ENCODE results near the gene BRAF. TPM values are rescaled to one million over a fixed set of nuclear protein-coding genes. Genes with fewer than 3 reads are reported as not detected.
"Not testable (repeated sequence)": the region's sequence is repeated elsewhere in the genome, so short reads cannot be mapped to it uniquely, and the experiment has no call there.

Gene BRAF
- total RNA-seq, 4 donors from 2014 or later = 34.0 to 50.7 (median 36.8) TPM

GRCh38 chr7:140678816-140679130 is 246.0 kb downstream of the BRAF start:
- intact Hi-C loops (cut with DNase I) = loop anchor here (10.0 kb wide), 1 partner anchor 284 kb away; the partner anchor contains the start of gene SLC37A3
- H3K4me1 ChIP-seq = peaks cover 21 to 30% (median 25%) of the 10 kb centered on the region in 4 donors
- TF ChIP-seq EP300 (IDR thresholded peaks at IDR 0.05) (no peak), CTCF (IDR thresholded peaks at IDR 0.05) (no peak), POLR2AphosphoS5 (IDR thresholded peaks at IDR 0.05) (no peak), POLR2A (IDR thresholded peaks at IDR 0.05; ENCODE audit: low read depth) (no peak)
- H3K4me3 ChIP-seq = no peak overlapping the region
- H3K36me3 ChIP-seq = peaks cover 18 to 71% (median 56%) of the 10 kb centered on the region in 4 donors
- H3K27ac ChIP-seq (replicated peaks in 1 of 4) = no peak overlapping the region
- no peak for DNase-seq (ENCODE audit: extremely low spot score)
- 99% methylated on average over 7 of the region's 7 CpGs for WGBS
- no peaks in the 10 kb centered on the region for H3K9me3 ChIP-seq
- no peaks in the 10 kb centered on the region for H3K27me3 ChIP-seq

GRCh38 chr7:140678081-140678815 is 246.5 kb downstream of the BRAF start:
- H3K27ac ChIP-seq (replicated peaks in 1 of 4) = no peak overlapping the region
- 98% methylated on average over 20 of the region's 20 CpGs for WGBS
- peaks cover 23 to 36% (median 30%) of the 10 kb centered on the region in 4 donors for H3K4me1 ChIP-seq
- DNase-seq (ENCODE audit: extremely low spot score) = no peak
- H3K9me3 ChIP-seq = no peaks in the 10 kb centered on the region
- H3K36me3 ChIP-seq = peaks cover 16 to 65% (median 51%) of the 10 kb centered on the region in 4 donors
- intact Hi-C loops (cut with DNase I) = loop anchor here (10.0 kb wide), 1 partner anchor 283 kb away; the partner anchor contains the start of gene SLC37A3
- H3K27me3 ChIP-seq = no peaks in the 10 kb centered on the region
- TF ChIP-seq POLR2A (IDR thresholded peaks at IDR 0.05; ENCODE audit: low read depth) = no peak
- no peak for TF ChIP-seq EP300 (IDR thresholded peaks at IDR 0.05)
- no peak for TF ChIP-seq POLR2AphosphoS5 (IDR thresholded peaks at IDR 0.05)
- TF ChIP-seq CTCF (IDR thresholded peaks at IDR 0.05) = no peak
- no peak overlapping the region for H3K4me3 ChIP-seq

DNA sequence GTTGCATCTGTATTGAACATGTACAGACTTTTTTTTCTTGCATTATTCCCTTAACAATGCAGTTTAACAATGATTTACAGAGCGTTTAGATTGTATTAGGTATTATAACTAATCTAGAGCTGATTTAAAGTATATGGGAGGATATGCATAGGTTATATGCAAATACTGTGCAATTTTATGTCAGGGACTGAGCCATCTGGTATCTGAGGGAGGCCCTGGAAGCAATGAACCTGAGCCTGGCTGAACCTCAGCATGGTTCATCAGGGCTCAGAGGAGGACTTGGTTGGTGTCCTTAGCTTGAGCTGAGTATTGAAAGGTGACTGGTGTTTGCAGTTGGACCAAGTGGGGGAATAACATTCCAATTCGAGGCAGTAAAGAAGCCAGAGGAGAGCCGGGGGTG is 247.2 kb downstream of the BRAF start:
- intact Hi-C loops (cut with DNase I) = loop anchor here (10.0 kb wide), 1 partner anchor 283 kb away; the partner anchor contains the start of gene SLC37A3
- Histone ChIP-seq H3K4me1 (peaks cover 24 to 40% (median 33%) of the 10 kb centered on the region in 4 donors), H3K27me3 (no peaks in the 10 kb centered on the region), H3K9me3 (no peaks in the 10 kb centered on the region), H3K36me3 (peaks cover 13 to 60% (median 48%) of the 10 kb centered on the region in 4 donors), H3K4me3 (no peak overlapping the region), H3K27ac (replicated peaks in 1 of 4) (no peak overlapping the region)
- 92% methylated on average over 3 of the region's 3 CpGs for WGBS
- TF ChIP-seq POLR2A (IDR thresholded peaks at IDR 0.05; ENCODE audit: low read depth) = no peak
- no peak for TF ChIP-seq EP300 (IDR thresholded peaks at IDR 0.05)
- TF ChIP-seq CTCF (IDR thresholded peaks at IDR 0.05) = no peak
- DNase-seq (ENCODE audit: extremely low spot score) = no peak

- intact Hi-C loops (cut with DNase I) = loop anchor here (10.0 kb wide), 1 partner anchor 282 kb away; the partner anchor contains the start of gene SLC37A3
- H3K36me3 ChIP-seq = peaks cover 10 to 56% (median 44%) of the 10 kb centered on the region in 4 donors
- H3K4me3 ChIP-seq; H3K27ac ChIP-seq (replicated peaks in 1 of 4); DNase-seq (ENCODE audit: extremely low spot score); H3K27me3 ChIP-seq; H3K9me3 ChIP-seq: not testable (repeated sequence)
- WGBS = 96% methylated on average over 11 of the region's 11 CpGs
- H3K4me1 ChIP-seq = peaks cover 28 to 45% (median 38%) of the 10 kb centered on the region in 4 donors
Observed at GRCh38 chr7:140676956-140677355, 247.8 kb downstream of the BRAF start.

GRCh38 chr7:140676306-140676705 is 248.4 kb downstream of the BRAF start:
- H3K4me3 ChIP-seq = no peak overlapping the region
- H3K4me1 ChIP-seq = peaks cover 28 to 48% (median 40%) of the 10 kb centered on the region in 4 donors
- H3K27ac ChIP-seq (replicated peaks in 1 of 4) = no peak overlapping the region
- H3K36me3 ChIP-seq = peaks cover 10 to 49% (median 37%) of the 10 kb centered on the region in 4 donors
- no peak for DNase-seq (ENCODE audit: extremely low spot score)
- no peaks in the 10 kb centered on the region for H3K9me3 ChIP-seq
- TF ChIP-seq CTCF (IDR thresholded peaks at IDR 0.05) (no peak), POLR2A (IDR thresholded peaks at IDR 0.05; ENCODE audit: low read depth) (no peak), EP300 (IDR thresholded peaks at IDR 0.05) (no peak), POLR2AphosphoS5 (IDR thresholded peaks at IDR 0.05) (no peak)
- WGBS = 81% methylated on average over 3 of the region's 3 CpGs
- no peaks in the 10 kb centered on the region for H3K27me3 ChIP-seq
- intact Hi-C loops (cut with DNase I) = loop anchor here (10.0 kb wide), 1 partner anchor 282 kb away; the partner anchor contains the start of gene SLC37A3
